Vagina (tissue), 2 donors: ENCODE measurements around the gene MYOF. TPM values are rescaled to one million over a fixed set of nuclear protein-coding genes. Genes with fewer than 3 reads are reported as not detected.

ENCODE experiments used
- DNase-seq, 2 donors: peaks; one replicate each; pipeline ENCODE4 v3.0.0-alpha.2; 2017; ENCODE audit errors: extremely low spot score in 2 of 2
- H3K27ac ChIP-seq: fragments of 200-600 bp; sonication (generic); one replicate; pipeline ENCODE4 v1.5.1; 2019
- H3K27me3 ChIP-seq: fragments of 200-600 bp; sonication (generic); one replicate; pipeline ENCODE4 v1.5.1; 2019
- H3K36me3 ChIP-seq, 2 donors: fragments of 200-600 bp; sonication (generic); one replicate each; pipeline ENCODE4 v1.5.1; 2017 to 2019
- H3K4me1 ChIP-seq: fragments of 200-600 bp; sonication (generic); one replicate; pipeline ENCODE4 v1.5.1; 2019
- H3K4me3 ChIP-seq, 2 donors: fragments of 200-600 bp; sonication (generic); 1 replicate in 1 of 2; 2 replicates in 1 of 2; pipeline ENCODE4 v1.5.1; 2016 to 2019
- H3K9me3 ChIP-seq: fragments of 200-600 bp; sonication (generic); one replicate; pipeline ENCODE4 v1.5.1; 2019
- CTCF ChIP-seq, 3 experiments: fragments of 450-650 bp in 2 of 3; fragments of 200-600 bp in 1 of 3; sonication (generic) in 1 of 3; IDR thresholded peaks; one replicate each; pipeline ENCODE4 v1.5.1; 2017 to 2019; ENCODE audit warnings: antibody characterized with exemption in 3 of 3, mild to moderate bottlenecking in 2 of 3, moderate library complexity in 2 of 3
- POLR2A ChIP-seq, 2 donors: fragments of 450-650 bp; IDR thresholded peaks; one replicate each; pipeline ENCODE4 v1.6.1; 2017; ENCODE audit warnings: antibody characterized with exemption in 2 of 2, mild to moderate bottlenecking in 2 of 2, moderate library complexity in 2 of 2
- POLR2AphosphoS5 ChIP-seq, 2 donors: sonication (generic); formaldehyde crosslinking; IDR thresholded peaks; one replicate each; pipeline ENCODE4 v1.9.0; 2017; ENCODE audit warnings: antibody characterized with exemption in 2 of 2, mild to moderate bottlenecking in 2 of 2, low read depth in 1 of 2; ENCODE audit not compliant: insufficient read depth in 1 of 2
- intact Hi-C: fragments of 100-400 bp; cut with DNase I; formaldehyde crosslinking; loops from one replicate; pipeline ENCODE4 v1.15.1; 2023
- total RNA-seq: library from RNA; depleted of rRNA; stranded (reverse); fragments of >200 nt; gene quantifications from one replicate; pipeline ENCODE4 v1.2.3, GENCODE V29; 2016

The MYOF gene
- total RNA-seq, 1 donor from 2014 or later, result 107 TPM

DNA sequence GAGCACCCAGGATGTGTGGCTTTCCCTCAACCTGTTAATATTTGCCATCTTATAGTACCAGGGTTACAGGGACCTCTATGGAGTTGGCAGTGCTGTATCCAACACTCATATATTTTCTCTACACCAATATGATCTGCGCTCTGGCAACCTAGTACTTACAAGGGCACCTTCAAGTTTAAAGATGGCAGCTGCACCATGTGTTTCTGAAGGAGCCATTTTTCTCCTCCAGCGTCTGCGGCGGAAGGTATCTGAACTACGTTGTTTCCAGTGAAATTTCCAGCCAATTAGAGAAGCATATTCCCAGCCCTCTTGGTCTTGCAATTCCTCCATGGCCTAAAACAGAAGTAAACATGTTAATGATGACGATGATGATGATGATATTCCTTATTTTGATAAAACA, 125.6 kb downstream of the MYOF start:
- no peaks in the 10 kb centered on the region for H3K4me1 ChIP-seq
- H3K27me3 ChIP-seq, result no peaks in the 10 kb centered on the region
- H3K27ac ChIP-seq, result no peak overlapping the region
- no peaks in the 10 kb centered on the region for H3K9me3 ChIP-seq
- H3K4me3 ChIP-seq, result no peak overlapping the region
- H3K36me3 ChIP-seq, result peaks cover 3 to 89% of the 10 kb centered on the region in 2 donors
- intact Hi-C loops, result no loop called here
- no peak for DNase-seq
- no peak for TF ChIP-seq CTCF (IDR thresholded peaks at IDR 0.05)
- no peak for TF ChIP-seq POLR2A (IDR thresholded peaks at IDR 0.05)
- TF ChIP-seq POLR2AphosphoS5 (IDR thresholded peaks at IDR 0.05; ENCODE audit: insufficient read depth in 1 of 2, low read depth in 1 of 2), result no peak

GRCh38 chr10:93352638-93353383, 129.3 kb downstream of the MYOF start:
- no peak for DNase-seq

DNA sequence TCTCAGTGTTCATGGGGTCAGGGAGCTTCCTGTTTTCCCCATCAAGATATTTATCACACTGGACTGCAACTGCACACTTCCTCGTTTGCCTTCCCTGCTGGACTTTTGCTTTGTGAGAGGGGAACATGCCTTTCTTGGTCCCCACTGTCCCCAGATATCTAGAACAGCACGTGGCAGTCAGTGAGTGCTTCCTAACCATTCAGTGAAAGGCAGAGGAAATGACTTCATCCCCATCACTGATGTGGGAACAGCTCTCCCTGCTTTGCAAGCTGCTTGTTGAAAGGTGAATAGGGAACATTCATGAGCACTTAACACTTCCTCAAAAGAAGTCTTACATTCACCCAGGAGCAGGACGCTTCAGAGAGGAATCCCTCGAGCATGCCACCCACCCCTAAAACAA, 135.4 kb downstream of the MYOF start:
- H3K27me3 ChIP-seq, result no peaks in the 10 kb centered on the region
- peaks cover 3 to 88% of the 10 kb centered on the region in 2 donors for H3K36me3 ChIP-seq
- TF ChIP-seq CTCF (IDR thresholded peaks at IDR 0.05) (no peak), POLR2A (IDR thresholded peaks at IDR 0.05) (no peak), POLR2AphosphoS5 (IDR thresholded peaks at IDR 0.05; ENCODE audit: insufficient read depth in 1 of 2, low read depth in 1 of 2) (no peak)
- no peak for DNase-seq
- intact Hi-C loops, result no loop called here
- H3K4me1 ChIP-seq, result no peaks in the 10 kb centered on the region
- no peaks in the 10 kb centered on the region for H3K9me3 ChIP-seq
- no peak overlapping the region for H3K27ac ChIP-seq
- no peak overlapping the region for H3K4me3 ChIP-seq

More at GRCh38 chr10:93352638-93353383, 129.3 kb downstream of the MYOF start:
- H3K4me1 ChIP-seq, result no peaks in the 10 kb centered on the region
- H3K36me3 ChIP-seq, result peaks cover 3 to 92% of the 10 kb centered on the region in 2 donors
- no peak overlapping the region for H3K4me3 ChIP-seq
- H3K9me3 ChIP-seq, result no peaks in the 10 kb centered on the region
- intact Hi-C loops, result no loop called here
- TF ChIP-seq CTCF (IDR thresholded peaks at IDR 0.05) (peak; percentile 29 to 68 (median 62)), POLR2AphosphoS5 (IDR thresholded peaks at IDR 0.05; ENCODE audit: insufficient read depth in 1 of 2, low read depth in 1 of 2) (no peak)
- H3K27ac ChIP-seq, result no peak overlapping the region
- no peaks in the 10 kb centered on the region for H3K27me3 ChIP-seq

- Histone ChIP-seq H3K4me3 (no peak overlapping the region), H3K36me3 (peaks cover 3 to 86% of the 10 kb centered on the region in 2 donors)
- intact Hi-C loops, result no loop called here
Measured at GRCh38 chr10:93346108-93346507, 136.0 kb downstream of the MYOF start.

More at GRCh38 chr10:93346108-93346507, 136.0 kb downstream of the MYOF start:
- TF ChIP-seq CTCF (IDR thresholded peaks at IDR 0.05) (no peak), POLR2A (IDR thresholded peaks at IDR 0.05) (no peak), POLR2AphosphoS5 (IDR thresholded peaks at IDR 0.05; ENCODE audit: insufficient read depth in 1 of 2, low read depth in 1 of 2) (no peak)
- H3K27ac ChIP-seq, result no peak overlapping the region
- no peaks in the 10 kb centered on the region for H3K27me3 ChIP-seq
- no peak for DNase-seq
- H3K4me1 ChIP-seq, result no peaks in the 10 kb centered on the region
- H3K9me3 ChIP-seq, result no peaks in the 10 kb centered on the region
